PC-3 (cell line): ENCODE data around the gene SPATS2. TPM values are rescaled to one million over a fixed set of nuclear protein-coding genes. Genes with fewer than 3 reads are reported as not detected.

ENCODE experiments used
- ATAC-seq: fragments of 200-7000 bp; cut with Tn5 transposase; 2 replicates; pipeline ENCODE4 v1.9.1; 2020; ENCODE audit warnings: mild to moderate bottlenecking, moderate library complexity
- BruUV-seq: library from RNA; stranded (reverse); fragments of 400-500 nt; replicated peaks from 2 replicates; lab custom pipeline; 2021; lab: Mats Ljungman, UMichigan
- CTCF ChIA-PET: fragments of 300-600 bp; sonication (Branson Sonifier 250); formaldehyde crosslinking; loops from one replicate; lab custom pipeline; 2022; ENCODE audit warnings: antibody characterized with exemption; lab: Charles Lee
- POLR2A ChIA-PET: fragments of 300-600 bp; sonication (Branson Sonifier 250); formaldehyde crosslinking; loops from one replicate; lab custom pipeline; 2022; ENCODE audit warnings: antibody characterized with exemption; ENCODE audit not compliant: unreplicated experiment; lab: Charles Lee
- DNase-seq: peaks from one replicate; pipeline ENCODE4 v3.0.0-alpha.2; 2015
- H2AFZ ChIP-seq: fragments of 300-600 bp; sonication (generic); 2 replicates; pipeline ENCODE4 v1.6.0; 2016; ENCODE audit warnings: antibody characterized with exemption, low read length
- H3F3A ChIP-seq: fragments of 300-600 bp; sonication (generic); one replicate; pipeline ENCODE4 v1.6.0; 2017; ENCODE audit warnings: antibody characterized with exemption, low read length, control low read depth, mild to moderate bottlenecking; ENCODE audit not compliant: unreplicated experiment
- H3K27ac ChIP-seq: fragments of 300-600 bp; sonication (generic); 2 replicates; pipeline ENCODE4 v1.5.1; 2016; ENCODE audit warnings: mild to moderate bottlenecking, low read length
- H3K27me3 ChIP-seq: fragments of 300-600 bp; sonication (generic); 2 replicates; pipeline ENCODE4 v1.6.1; 2016; ENCODE audit warnings: low read length, mixed read lengths
- H3K36me3 ChIP-seq: fragments of 300-600 bp; sonication (generic); 2 replicates; pipeline ENCODE4 v1.6.1; 2016; ENCODE audit warnings: low read depth, mixed run types, low read length, mixed read lengths
- H3K4me1 ChIP-seq: fragments of 300-600 bp; sonication (generic); 2 replicates; pipeline ENCODE4 v1.5.1; 2016; ENCODE audit warnings: low read length; ENCODE audit not compliant: insufficient read depth
- H3K4me2 ChIP-seq: fragments of 300-600 bp; sonication (generic); 2 replicates; pipeline ENCODE4 v1.6.0; 2016; ENCODE audit warnings: low read length
- H3K4me3 ChIP-seq: fragments of 300-600 bp; sonication (generic); 2 replicates; pipeline ENCODE4 v1.5.1; 2016; ENCODE audit warnings: mild to moderate bottlenecking, low read length, mixed read lengths
- H3K79me2 ChIP-seq: fragments of 300-600 bp; sonication (generic); 2 replicates; pipeline ENCODE4 v1.6.1; 2017; ENCODE audit warnings: low read length, mixed read lengths
- H3K9ac ChIP-seq: fragments of 300-600 bp; sonication (generic); 2 replicates; pipeline ENCODE4 v1.6.0; 2016; ENCODE audit warnings: mild to moderate bottlenecking, low read length
- H3K9me2 ChIP-seq: fragments of 300-600 bp; sonication (generic); replicated peaks from 2 replicates; pipeline ENCODE4 v1.6.1; 2016; ENCODE audit warnings: mixed run types, low read length, mixed read lengths
- H3K9me3 ChIP-seq: fragments of 300-600 bp; sonication (generic); 2 replicates; pipeline ENCODE4 v1.6.1; 2016; ENCODE audit warnings: low read length, mixed read lengths
- H4K20me1 ChIP-seq: fragments of 300-600 bp; sonication (generic); 2 replicates; pipeline ENCODE4 v1.6.1; 2016; ENCODE audit warnings: low read length, mixed read lengths
- CTCF ChIP-seq: fragments of 300-600 bp; sonication (generic); conservative IDR thresholded peaks from 2 replicates; pipeline ENCODE4 v1.5.1; 2017; ENCODE audit warnings: antibody characterized with exemption, low read depth, mild to moderate bottlenecking, low read length
- EZH2 ChIP-seq: fragments of 300-600 bp; sonication (generic); IDR thresholded peaks from one replicate; pipeline ENCODE4 v1.6.1; 2017; ENCODE audit warnings: antibody characterized with exemption, mild to moderate bottlenecking, low read length; ENCODE audit not compliant: unreplicated experiment
- EZH2phosphoT487 ChIP-seq: fragments of 300-600 bp; sonication (generic); IDR thresholded peaks from 2 replicates; pipeline ENCODE4 v1.6.1; 2018; ENCODE audit warnings: mild to moderate bottlenecking, antibody characterized with exemption, low read length, borderline replicate concordance
- intact Hi-C: fragments of 100-400 bp; cut with micrococcal nuclease; formaldehyde crosslinking; loops from 2 replicates; pipeline ENCODE4 v1.9.0; 2023
- total RNA-seq: library from RNA; depleted of rRNA; stranded (reverse); fragments of >200 nt; gene quantifications from 2 replicates; pipeline ENCODE4 v1.2.3, GENCODE V29; 2014

SPATS2 gene
- total RNA-seq, 1 experiment from 2014 or later, result 27.0 TPM

- CTCF ChIA-PET, result no interaction called here
- Histone ChIP-seq H3K4me1 (no peaks in the 10 kb centered on the region), H3F3A (no peaks in the 10 kb centered on the region), H2AFZ (no peak overlapping the region), H3K27me3 (no peaks in the 10 kb centered on the region), H3K36me3 (no peaks in the 10 kb centered on the region), H3K27ac (no peak overlapping the region), H4K20me1 (peaks cover 10% of the 10 kb centered on the region; the same call in 1 of the 2 replicates), H3K4me2 (no peak overlapping the region), H3K9ac (no peak overlapping the region), H3K9me3 (no peaks in the 10 kb centered on the region), H3K79me2 (peaks cover 49% of the 10 kb centered on the region), H3K4me3 (no peak overlapping the region), H3K9me2 (no peaks in the 10 kb centered on the region)
- POLR2A ChIA-PET, result no interaction called here
- intact Hi-C loops, result no loop called here
- no peak for DNase-seq
- BruUV-seq, result no TSS peak
- ATAC-seq, result no peak
- TF ChIP-seq EZH2 (no peak), CTCF (no peak), EZH2phosphoT487 (no peak)
These were observed 21.6 kb downstream of the SPATS2 start for GRCh38 chr12:49388682-49389386.

GRCh38 chr12:49389387-49389703, 22.1 kb downstream of the SPATS2 start:
- no peak overlapping the region for H3K4me2 ChIP-seq
- H3K9ac ChIP-seq, result no peak overlapping the region
- ChIA-PET POLR2A (no interaction called here), CTCF (no interaction called here)
- no peaks in the 10 kb centered on the region for H3K4me1 ChIP-seq
- no peaks in the 10 kb centered on the region for H3F3A ChIP-seq
- no peak overlapping the region for H2AFZ ChIP-seq
- BruUV-seq, result no TSS peak
- H3K79me2 ChIP-seq, result peaks cover 49% of the 10 kb centered on the region
- H3K4me3 ChIP-seq, result no peak overlapping the region
- H3K27ac ChIP-seq, result no peak overlapping the region
- H3K9me2 ChIP-seq, result no peaks in the 10 kb centered on the region
- peaks cover 5% of the 10 kb centered on the region; the same call in 1 of the 2 replicates for H4K20me1 ChIP-seq
- H3K36me3 ChIP-seq, result no peaks in the 10 kb centered on the region
- no peak for DNase-seq
- H3K9me3 ChIP-seq, result no peaks in the 10 kb centered on the region
- ATAC-seq, result no peak
- no peaks in the 10 kb centered on the region for H3K27me3 ChIP-seq
- TF ChIP-seq CTCF, result no peak
- no peak for TF ChIP-seq EZH2phosphoT487
- intact Hi-C loops, result no loop called here

- no TSS peak for BruUV-seq
- Histone ChIP-seq H2AFZ (no peak overlapping the region), H3K9me3 (no peaks in the 10 kb centered on the region), H3K79me2 (peaks cover 76% of the 10 kb centered on the region), H3K27me3 (no peaks in the 10 kb centered on the region), H3K36me3 (no peaks in the 10 kb centered on the region), H3K4me1 (peaks cover 14% of the 10 kb centered on the region), H3F3A (no peaks in the 10 kb centered on the region), H3K4me2 (no peak overlapping the region), H4K20me1 (peaks cover 9% of the 10 kb centered on the region; the same call in 1 of the 2 replicates), H3K4me3 (no peak overlapping the region), H3K9me2 (no peaks in the 10 kb centered on the region), H3K9ac (no peak overlapping the region), H3K27ac (no peak overlapping the region)
- intact Hi-C loops, result no loop called here
- ChIA-PET POLR2A (no interaction called here), CTCF (interaction anchor here (0.6 kb wide), 1 partner anchor 39 kb away, joined by 6 read pairs; no protein-coding TSS in a partner anchor)
- DNase-seq (no peak), ATAC-seq (no peak)
- TF ChIP-seq EZH2, result no peak
These were observed 29.7 kb downstream of the SPATS2 start for GRCh38 chr12:49397000-49397399.
